Right lung (tissue), 5 donors: ENCODE measurements around the gene TBC1D22A. TPM values are rescaled to one million over a fixed set of nuclear protein-coding genes. Genes with fewer than 3 reads are reported as not detected.

Experiments used
- DNase-seq, 2 donors: peaks; one replicate each; pipeline ENCODE4 v3.0.0-alpha.2; 2013
- polyA plus RNA-seq, 5 donors: library from polyadenylated mRNA; unstranded; fragments of 120-200 nt; gene quantifications; one replicate each; pipeline versions ENCODE4 v1.2.1 to v1.2.3, GENCODE V29; 2013; ENCODE audit warnings: inconsistent platforms in 1 of 5, low replicate concordance in 1 of 5; ENCODE audit not compliant: insufficient read length in 5 of 5, insufficient read depth in 1 of 5

The TBC1D22A gene
- polyA plus RNA-seq, 5 donors: 13.9 to 17.6 (median 16.2) TPM

DNA sequence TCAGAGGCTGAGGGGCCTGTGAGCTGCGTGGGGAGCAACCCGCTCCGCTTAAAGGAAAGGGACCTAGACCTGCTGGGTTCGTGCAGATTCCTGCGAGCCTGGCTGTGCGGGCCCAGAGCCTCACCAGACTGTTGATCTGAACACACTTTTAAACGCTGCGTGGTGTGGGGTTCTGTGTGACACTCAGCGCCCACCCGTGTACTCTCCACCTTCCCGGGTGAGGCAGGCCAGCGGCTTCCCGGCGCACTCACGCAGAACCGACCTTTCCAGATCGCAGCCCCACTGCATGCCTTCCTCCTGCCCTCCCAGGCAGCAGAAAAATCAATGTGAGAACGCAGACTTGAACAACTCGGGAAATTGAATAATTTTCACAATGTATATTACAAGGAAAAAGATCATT is 388.6 kb downstream of the TBC1D22A start:
- no peak for DNase-seq

DNA sequence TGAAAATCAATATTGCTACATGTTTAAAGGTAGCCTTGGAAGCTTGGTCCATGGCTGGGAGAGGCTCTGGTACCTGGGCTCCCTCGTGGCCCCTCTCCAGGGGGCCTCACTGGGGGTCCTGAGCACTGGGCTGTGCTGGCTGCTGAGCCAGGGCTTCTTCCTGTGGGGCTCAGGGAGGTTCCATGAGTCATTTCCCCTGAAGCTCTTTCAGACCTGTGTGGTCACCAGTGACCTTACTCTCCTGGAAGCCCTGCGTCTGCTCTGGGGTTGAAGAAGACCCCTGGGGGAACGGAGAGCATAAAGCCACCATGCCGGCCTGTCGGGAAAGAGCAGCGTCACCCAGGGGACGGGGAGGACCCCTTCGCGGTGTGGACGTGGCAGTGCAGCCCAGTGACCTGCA is 389.0 kb downstream of the TBC1D22A start:
- no peak for DNase-seq

DNA sequence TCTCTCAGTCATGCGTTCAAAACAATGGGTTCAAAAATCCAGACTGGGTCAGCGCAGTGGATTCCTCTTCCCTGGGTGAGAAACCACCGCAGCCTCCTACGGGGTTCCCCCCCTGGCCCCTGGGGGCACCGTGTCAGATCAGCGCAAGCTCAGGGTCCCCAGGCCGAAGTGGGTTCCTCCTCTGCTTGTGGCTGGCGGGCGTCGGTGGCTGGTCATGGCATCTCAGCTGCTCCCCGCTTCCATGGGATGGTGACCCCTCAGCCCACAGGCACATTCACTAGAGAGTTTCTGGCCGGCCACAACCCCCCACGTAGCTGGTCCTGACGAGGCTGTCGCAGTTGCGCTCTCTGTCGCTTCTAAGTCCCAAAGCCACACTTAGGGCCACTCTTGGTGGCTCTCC is 389.8 kb downstream of the TBC1D22A start:
- no peak for DNase-seq

DNA sequence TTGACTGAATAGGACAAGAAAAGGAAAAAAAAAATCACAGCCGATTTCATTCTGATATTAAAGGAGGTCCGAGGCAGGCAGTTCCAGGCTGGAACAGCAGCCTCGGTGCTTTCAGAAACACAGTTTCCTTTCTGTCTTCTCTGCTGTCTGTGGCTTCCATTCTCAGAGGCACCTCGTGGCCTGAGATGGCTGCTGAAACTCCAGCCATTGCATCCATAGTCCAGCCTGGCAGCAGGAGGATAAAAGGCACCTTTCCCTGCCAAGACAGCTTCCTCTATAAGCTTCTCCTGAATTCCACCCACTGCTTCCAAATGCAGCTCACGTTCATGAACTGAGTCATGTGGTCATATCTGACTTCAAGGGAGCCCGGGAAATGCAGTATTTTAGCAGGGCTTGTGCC is 390.5 kb downstream of the TBC1D22A start:
- DNase-seq: no peak

DNA sequence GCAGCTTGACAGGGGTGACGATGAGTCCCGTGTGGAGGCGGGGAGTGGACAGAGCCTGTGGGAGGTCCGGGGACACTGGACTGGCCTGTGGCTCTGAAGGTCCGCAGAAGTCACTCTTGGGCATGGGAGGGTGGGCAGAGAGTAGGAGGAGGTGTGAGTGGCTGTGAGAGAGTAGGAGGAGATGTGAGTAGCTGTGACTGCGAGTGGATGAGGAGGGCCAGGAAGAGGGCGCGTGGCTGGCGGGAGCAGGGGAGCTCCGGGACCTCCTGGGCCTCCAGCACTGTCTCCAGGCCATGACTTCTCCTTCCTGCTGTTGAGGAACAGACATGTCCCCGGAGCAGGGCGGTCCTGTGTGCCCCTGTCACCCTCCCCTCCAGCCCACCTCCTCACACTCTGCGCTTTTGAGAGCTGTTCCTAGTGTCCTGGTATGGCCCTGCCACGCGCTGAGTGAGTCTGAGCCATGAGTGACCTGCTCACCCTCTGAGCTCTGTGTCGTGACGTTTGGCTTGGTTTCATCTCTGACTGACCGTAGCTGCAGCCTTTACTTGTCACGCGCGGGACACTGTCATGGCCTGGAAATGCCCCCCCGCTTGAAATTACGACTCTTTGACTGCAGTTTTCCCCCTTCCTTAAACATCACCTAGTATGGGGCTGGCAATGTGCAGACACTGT is 391.5 kb downstream of the TBC1D22A start:
- DNase-seq: no peak

DNA sequence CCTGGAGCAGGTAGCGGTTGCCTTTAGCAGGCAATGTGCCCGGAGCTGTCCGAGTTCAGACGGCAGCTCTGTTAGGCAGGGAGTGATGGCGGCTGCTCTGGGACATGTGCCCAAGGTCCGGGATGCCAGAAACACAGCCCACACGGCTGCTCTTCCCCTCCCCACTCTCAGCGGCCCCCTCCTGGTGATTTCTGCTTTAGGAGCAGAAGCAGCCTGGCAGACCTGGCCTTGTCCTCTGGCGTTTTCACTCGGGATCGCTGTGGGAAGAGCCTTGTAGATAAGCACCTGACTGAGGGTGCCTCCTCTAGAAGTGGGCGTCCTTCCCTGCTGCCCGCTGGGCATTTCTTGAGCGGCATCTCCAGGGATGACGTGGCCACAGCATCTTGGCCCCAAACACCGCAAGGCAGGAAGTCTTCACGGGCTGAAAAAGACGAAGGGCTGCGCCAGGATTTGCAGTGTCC is 392.2 kb downstream of the TBC1D22A start:
- DNase-seq: peak; percentile 62 to 75

DNA sequence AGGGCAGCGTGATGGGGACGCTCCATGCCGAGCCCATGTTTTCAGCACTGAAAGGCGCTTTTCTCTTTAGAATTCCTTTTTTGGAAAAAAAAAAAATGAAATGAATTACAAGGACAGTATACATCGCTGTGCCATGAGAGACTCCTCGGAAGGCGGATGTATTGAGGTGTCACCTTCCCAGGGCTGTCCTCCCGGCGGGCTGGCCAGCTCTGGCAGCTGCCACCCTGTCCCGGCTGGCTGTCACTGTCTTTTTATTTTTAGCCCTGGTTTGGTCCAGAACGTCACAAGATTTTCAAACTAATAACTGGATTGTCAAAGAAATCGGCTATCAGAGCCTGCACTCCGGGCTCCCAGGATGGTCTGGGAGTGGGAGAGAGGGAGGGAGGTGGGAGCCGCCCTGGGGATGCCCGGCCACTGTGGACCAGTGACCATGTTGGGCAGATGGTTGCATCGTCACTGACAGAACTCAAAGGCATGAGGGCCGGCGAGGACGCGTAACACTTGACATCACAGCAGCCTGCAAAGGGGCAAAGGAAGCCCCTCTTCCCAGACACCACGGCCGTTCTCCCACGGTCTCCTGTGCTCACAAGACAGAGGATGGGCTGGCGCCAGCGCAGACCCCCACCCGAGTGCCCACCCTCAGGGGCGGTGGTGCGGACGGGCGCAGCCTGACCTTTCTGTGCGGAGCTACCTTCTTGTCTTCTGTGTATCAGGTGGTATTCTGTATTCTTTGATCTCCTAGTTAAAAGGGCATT is 392.9 kb downstream of the TBC1D22A start:
- DNase-seq: no peak

DNA sequence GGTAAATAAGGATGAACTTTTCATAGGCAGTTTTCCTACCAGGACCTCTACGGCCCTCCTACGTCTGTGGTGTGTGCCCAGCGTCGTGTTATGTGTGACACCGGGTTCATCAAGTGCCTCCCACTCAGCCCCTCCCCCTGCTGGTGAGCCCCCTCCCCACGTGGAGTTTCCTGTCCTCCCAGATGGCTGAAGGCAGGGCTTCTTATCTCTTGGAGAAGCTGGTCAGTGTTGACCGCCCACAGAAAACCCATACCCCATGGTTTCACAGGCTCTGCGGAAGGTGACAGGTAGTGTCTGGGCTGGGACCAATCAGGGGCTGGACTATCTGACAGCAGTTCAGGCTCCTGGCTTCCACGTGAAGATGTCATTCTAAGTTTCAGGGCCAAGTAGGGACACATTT is 393.5 kb downstream of the TBC1D22A start:
- DNase-seq: no peak

DNA sequence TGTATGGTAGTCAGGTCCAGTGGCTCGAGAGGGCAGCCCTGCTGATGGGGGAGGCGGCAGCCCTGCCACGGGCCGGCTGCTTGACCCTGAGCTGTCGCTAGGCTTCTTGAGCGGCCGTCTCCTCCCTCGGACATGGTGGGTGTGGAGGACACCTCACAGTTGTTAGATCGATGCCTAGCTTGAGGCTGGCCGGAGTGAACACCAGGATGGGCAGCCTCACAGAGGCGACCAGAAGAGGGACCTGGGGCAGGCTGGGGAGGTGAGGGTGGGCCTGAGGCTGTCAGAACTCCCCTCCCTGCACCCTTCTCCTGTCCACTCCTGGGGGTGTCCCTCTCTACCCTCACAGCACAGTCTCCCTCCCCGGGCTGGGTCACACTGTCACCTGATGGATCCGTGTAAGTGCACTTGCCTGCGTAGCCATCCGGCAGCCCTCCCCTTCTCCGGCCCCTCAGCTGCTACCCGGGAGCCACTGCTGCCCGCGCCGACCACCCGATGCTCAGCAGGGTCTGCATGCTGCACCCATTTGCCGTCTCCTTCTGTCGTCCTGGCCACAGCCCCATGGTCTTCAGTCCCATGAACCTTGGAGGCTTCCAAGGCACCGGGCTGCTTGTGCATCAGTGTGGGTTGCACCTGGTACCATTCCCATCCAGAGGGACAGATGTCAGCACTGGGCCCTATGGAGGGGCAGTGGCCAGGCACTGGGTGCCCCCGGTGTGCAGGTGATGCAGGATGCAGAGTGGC is 394.1 kb downstream of the TBC1D22A start:
- DNase-seq: no peak

DNA sequence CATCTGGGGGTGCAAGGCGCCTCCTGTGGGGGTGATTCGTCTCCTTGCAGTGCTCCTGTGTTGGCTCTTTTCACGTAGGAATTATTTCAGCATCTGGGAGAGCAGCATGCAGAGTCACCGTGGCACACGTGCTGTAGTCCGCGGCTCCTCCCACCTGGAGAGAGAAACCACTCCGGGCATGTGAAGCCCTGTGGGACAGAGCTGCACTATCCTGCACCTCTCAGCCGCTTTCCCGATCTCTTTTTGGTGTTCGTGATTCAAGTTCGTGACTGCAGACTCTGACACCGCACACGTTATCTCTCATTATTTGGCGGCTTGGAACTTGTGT is 394.6 kb downstream of the TBC1D22A start:
- no peak for DNase-seq

DNA sequence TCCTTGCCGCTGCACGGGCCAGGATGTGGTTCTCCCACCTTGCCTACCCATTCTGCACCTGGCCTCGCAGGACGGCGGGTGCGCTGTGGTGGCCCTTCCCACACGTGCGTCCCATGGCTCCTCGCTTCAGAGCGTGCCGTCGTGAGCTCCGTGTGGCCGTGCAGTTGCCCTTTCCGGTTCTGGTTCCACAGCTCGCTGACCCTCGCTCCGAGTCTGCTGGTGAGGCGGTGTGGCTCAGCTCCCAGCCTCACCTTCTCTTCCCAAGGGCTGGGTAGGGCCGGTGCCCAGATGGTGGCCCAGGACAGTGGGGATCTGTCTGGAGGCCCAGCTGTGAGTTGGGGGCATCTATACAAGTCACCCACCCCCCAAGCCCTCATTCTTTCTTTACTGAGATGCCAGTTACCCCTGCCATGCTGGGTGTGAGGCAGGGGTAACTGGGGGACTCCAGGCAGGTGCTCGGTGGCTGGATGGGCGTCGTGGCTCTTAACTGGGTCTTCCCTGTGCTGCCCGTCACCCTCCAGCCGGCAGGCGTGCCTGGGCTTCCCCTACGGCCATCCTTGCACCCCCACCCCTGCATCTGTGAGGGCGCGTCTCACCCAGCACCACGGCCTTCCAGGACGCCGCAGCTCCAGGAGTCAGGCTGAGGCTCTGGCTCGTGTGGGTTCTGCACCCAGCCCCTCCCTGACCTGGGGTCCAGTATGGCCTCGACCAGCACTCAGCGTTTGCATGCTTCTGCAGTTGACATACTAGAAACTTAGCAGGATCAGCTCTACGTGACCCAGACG is 395.2 kb downstream of the TBC1D22A start:
- DNase-seq: no peak

DNA sequence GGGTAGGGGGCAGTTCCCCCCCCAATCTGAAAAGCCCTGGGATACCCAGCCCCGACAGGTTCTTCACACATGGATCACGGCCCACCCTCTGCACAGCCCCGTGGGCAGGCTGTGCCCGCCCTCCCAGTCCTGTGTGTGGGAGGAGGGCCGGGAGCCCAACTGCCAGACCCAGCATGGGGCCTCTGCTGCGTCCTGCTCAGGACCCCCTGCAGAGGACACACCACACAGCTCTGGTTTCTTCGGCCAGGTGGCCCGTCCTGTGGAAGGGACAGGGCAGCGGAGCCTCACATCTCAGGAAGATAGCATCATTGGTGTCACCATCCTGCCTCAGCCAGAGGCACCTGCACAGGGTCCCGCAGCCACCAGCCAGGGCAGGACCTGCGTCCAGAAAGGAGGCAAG is 396.0 kb downstream of the TBC1D22A start:
- no peak for DNase-seq

DNA sequence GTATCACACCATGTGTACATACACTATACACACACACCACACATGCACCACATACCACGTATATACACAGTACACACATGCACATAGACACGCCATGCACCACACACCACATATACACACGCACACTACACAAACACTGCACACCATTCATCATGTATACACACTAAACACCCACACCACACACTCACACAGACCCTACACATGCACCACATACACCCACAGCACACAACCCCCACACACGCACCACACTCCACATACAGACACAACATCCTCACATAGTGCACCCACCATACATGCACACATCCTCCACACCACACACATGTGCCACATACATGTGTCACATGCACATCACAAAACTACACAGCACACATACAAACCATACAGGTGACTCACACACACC is 397.1 kb downstream of the TBC1D22A start:
- no peak for DNase-seq

DNA sequence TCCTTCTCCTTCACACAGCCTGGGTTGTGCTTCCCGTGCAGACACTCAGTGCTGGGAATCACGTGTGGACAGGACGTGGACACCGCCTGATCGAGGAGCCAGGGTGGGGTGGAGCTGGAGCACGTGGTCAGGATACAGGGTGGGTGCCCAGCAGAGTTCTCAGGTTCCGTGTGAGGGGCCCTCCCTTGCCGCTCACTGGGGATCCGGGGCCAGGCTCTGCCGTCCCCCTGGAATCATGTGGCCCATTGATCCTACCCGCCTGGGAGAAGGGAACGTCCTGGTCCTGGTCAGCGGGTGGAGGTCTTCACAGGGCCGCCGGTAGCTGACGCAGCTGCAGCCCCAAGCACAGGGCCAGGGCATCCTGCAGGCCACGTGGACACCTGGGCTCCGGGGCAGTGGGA is 397.7 kb downstream of the TBC1D22A start:
- DNase-seq: no peak

DNA sequence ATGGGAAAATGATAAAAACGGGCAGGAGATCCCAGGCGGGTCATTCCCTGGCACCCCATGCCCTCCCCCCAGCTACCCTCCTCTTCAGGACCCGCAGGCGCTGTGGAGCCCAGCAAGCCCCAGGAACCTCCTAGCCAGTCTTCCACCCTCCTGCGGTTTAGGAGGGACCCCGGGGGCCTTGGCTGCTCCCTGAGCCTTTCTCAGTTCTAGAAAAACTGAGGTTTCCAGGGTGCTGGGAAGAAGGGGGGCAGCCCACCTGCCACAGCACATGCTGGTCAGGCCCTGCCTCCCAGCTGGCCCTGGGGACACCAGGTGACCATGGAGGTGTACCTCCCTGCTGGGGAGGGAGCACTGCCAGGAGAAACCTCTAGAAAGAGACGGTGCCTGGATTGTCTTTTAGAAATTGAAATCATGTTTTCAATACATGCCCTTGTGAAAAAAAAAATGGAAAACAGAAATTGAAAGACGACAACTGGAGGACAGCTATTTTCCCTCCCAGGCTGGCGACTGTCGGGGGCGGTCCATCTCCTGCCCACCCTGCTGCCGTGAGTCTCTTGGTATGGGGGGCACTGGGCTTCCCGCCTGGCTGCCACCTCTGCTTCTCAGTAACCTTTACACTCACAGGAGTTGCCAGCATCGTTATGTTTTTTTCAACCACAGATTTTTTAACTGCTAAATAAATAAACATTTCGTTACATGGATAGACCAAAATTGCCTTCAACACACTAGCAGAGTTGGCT is 398.5 kb downstream of the TBC1D22A start:
- no peak for DNase-seq

DNA sequence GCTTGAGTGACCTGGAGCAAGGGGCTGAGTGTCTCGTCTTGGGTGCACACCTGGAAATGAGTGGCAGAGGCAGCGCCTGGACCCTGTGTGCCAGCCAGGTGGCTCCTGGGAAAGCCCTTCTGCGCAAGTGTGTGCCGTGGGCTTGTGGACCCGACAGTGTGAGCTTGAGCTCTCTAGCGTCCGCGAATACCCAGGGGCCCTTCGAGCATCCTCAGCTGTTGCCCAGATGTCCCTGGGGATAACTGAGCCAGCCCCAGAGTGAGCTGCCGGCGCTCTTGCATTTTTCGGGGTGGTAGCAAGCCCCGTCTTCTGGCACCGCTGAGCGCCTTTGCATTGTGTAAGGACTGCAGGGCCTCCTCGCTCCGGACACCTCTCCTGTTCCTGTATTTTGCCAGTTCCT is 399.2 kb downstream of the TBC1D22A start:
- DNase-seq: no peak

DNA sequence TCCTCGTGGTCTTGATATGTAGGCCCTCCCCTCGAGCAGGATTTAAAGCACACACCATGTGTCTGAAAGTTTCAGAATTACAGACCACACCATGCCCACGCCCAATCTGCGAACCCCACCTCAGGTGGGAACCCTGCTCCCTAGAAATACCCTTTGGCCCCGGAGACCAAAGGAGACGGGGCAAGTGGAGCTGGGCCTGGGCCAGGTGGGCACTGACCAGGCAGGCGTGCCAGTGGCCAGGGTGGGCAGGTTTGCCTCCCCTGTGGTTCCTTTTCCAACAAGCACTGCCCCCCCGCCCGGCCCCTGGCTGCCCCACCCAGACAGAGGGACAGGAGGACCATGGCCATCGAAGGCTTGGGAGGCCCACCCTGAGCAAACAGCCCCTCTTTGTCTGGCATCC is 400.4 kb downstream of the TBC1D22A start:
- no peak for DNase-seq

DNA sequence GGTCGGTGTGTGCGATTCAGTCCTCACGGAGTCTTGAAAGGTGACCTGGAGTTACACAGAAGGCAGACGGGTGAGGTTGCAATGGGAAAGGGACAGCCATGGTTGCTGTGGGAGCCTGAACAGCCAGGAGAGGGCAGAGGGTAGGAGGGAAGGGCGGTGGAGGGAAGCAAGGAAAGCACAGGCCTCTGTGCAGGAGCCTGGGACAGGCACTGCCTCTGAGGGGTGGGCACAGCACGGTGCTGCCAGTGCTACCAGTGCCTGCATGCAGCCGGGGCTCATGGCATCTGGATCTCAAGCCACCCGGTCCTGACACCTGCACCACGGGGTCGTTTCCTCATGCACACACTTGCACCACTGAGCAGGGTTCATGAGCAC is 401.0 kb downstream of the TBC1D22A start:
- DNase-seq: no peak

DNA sequence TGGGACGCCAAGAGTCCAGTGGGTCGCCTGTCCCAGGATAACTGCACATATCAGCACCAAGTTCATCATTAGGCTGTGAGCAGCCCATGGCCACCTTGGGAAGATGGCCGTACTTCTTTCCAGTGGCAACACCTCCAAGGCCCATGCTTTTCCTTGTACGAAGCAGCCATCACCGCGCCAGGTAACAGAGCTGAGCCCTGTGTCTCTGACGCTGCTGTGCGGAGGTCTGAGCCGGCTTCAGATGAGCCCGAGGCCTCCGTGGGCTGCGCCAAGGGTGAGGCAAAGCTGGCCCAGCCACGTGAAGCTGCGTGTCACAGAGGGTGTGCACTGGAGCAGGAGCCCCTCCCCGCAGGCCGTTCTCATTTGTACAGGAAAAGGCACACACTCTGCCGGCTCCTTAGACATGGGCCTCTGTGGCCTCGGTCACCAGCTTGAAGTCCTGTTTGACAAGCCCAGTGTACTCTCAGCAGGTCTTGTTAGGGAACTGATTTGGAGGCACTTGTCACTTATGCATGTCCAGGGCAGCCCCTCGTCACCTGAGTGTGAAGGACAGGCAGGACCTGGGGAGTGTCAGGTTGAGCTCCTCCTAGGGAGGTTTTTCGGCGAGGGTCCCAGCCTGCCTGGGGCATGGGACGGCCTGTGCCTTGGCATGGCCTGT is 401.5 kb downstream of the TBC1D22A start:
- no peak for DNase-seq

DNA sequence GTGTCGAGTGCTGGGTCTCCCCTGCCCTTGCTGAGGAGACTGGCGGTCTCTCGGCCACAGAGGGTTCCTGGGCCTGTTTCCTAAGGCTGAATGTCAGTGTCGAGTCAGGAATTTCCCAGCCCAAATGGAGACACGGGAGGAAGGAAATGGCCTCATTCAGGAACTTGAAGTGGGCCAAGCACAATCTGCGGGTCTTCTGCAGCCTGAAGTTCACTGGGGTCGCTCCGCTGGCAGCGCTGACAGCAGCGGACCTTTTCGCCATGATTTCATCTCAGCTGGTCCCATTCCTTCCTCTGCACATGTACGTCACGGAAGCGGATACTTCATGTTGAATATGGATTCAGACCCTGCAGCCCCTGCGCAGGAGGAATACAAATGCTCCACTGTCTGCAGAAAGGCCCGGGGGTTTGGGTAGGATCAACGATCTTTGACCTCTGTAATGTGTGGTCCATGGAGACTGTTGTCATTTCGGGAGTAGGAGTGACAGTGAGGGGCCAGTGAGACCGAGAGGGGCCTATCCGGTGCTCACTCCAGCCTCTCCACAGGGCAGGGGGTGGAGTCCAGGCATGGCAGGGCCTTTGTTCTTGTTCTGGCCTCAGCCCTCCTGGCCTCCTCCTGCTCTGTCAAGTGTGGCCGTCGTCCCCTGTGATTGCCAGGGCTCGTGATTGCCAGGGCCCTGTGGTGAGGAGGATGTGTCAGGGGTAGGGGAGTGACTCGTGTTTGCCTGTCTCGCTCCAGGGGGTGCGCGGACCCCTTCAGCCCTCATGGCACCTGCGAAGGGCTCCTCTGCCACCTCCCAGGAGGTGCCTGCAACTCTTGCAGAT is 402.3 kb downstream of the TBC1D22A start:
- no peak for DNase-seq
